Transverse colon (tissue), 3 donors: ENCODE results near the gene DENND1B.

Source experiments
- EP300 ChIP-seq: sonication (generic); formaldehyde crosslinking; IDR thresholded peaks from one replicate; pipeline ENCODE4 v1.6.1; 2017; ENCODE audit warnings: antibody characterized with exemption, low read depth
- POLR2A ChIP-seq: fragments of 450-650 bp; IDR thresholded peaks from one replicate; pipeline ENCODE4 v1.6.1; 2016; ENCODE audit warnings: antibody characterized with exemption, mild to moderate bottlenecking, moderate library complexity
- TF ChIP-seq, protein P1 (sequence below), 5 experiments: fragments of 200-600 bp in 3 of 5; fragments of 450-650 bp in 2 of 5; sonication (generic) in 3 of 5; IDR thresholded peaks; 1 replicate in 2 of 5; 2 replicates in 3 of 5; pipeline ENCODE4 v1.5.1; 2016 to 2017; ENCODE audit warnings: antibody characterized with exemption in 5 of 5, inconsistent platforms in 3 of 5, mild to moderate bottlenecking in 2 of 5, moderate library complexity in 1 of 5

DNA sequence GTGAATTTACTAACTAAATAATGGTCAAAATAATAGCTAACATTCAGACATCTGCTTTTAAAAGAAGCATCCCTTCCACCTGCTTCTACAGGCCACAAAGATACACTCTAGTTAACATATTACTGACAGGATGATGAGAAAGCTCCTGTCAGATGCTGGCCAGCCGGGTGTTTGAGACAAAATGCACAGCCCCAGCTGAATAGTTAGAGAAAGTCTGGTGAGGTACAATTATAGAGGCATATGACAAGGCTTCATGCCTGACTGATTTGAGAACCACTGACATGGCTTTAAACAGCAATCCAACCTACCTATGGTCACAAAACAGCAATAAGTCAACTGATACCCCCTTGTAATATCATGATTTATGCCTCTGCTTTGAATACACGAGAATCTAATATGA lies 137.0 kb downstream of the DENND1B start:
- TF ChIP-seq, protein P1, sequence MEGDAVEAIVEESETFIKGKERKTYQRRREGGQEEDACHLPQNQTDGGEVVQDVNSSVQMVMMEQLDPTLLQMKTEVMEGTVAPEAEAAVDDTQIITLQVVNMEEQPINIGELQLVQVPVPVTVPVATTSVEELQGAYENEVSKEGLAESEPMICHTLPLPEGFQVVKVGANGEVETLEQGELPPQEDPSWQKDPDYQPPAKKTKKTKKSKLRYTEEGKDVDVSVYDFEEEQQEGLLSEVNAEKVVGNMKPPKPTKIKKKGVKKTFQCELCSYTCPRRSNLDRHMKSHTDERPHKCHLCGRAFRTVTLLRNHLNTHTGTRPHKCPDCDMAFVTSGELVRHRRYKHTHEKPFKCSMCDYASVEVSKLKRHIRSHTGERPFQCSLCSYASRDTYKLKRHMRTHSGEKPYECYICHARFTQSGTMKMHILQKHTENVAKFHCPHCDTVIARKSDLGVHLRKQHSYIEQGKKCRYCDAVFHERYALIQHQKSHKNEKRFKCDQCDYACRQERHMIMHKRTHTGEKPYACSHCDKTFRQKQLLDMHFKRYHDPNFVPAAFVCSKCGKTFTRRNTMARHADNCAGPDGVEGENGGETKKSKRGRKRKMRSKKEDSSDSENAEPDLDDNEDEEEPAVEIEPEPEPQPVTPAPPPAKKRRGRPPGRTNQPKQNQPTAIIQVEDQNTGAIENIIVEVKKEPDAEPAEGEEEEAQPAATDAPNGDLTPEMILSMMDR (IDR thresholded peaks at IDR 0.05) = no peak
- TF ChIP-seq EP300 (no peak), POLR2A (no peak)
